Astrocyte (in vitro differentiated cells and primary cell): ENCODE measurements around the gene GPATCH2L. TPM values are rescaled to one million over a fixed set of nuclear protein-coding genes. Genes with fewer than 3 reads are reported as not detected.

ENCODE experiments used
- DNase-seq: peaks from one replicate; pipeline ENCODE4 v3.0.0-alpha.2; 2010; ENCODE audit warnings: low read depth
- FAIRE-seq: peaks from 2 replicates; lab custom pipeline; 2011; peaks lifted over from hg19 to GRCh38; lab: Jason Lieb, UNC
- H2AFZ ChIP-seq: 2 replicates; pipeline ENCODE4 v1.6.0; 2012; ENCODE audit warnings: low read depth, low read length, inconsistent platforms
- H3K27ac ChIP-seq: 2 replicates; pipeline ENCODE4 v1.5.1; 2011; ENCODE audit warnings: low read depth, low read length, inconsistent platforms
- H3K27me3 ChIP-seq: 2 replicates; pipeline ENCODE4 v1.6.0; 2011; ENCODE audit warnings: low read length, inconsistent platforms; ENCODE audit not compliant: insufficient read depth
- H3K36me3 ChIP-seq: 2 replicates; pipeline ENCODE4 v1.5.1; 2011; ENCODE audit warnings: low read length, inconsistent platforms; ENCODE audit not compliant: insufficient read depth
- H3K4me1 ChIP-seq: 2 replicates; pipeline ENCODE4 v1.5.1; 2011; ENCODE audit warnings: low read length, inconsistent platforms; ENCODE audit not compliant: insufficient read depth
- H3K4me2 ChIP-seq: 2 replicates; pipeline ENCODE4 v1.6.0; 2012; ENCODE audit warnings: low read length, inconsistent platforms
- H3K4me3 ChIP-seq: 2 replicates; pipeline ENCODE4 v1.5.1; 2011; ENCODE audit warnings: low read depth, mild to moderate bottlenecking, low read length, inconsistent platforms; ENCODE audit not compliant: insufficient read depth
- H3K79me2 ChIP-seq: 2 replicates; pipeline ENCODE4 v1.6.0; 2012; ENCODE audit warnings: mild to moderate bottlenecking, low read length, inconsistent platforms; ENCODE audit not compliant: insufficient read depth
- H3K9ac ChIP-seq: 2 replicates; pipeline ENCODE4 v1.6.0; 2012; ENCODE audit warnings: mild to moderate bottlenecking, low read length, inconsistent platforms
- H3K9me3 ChIP-seq: 2 replicates; pipeline ENCODE4 v1.5.1; 2012; ENCODE audit warnings: low read depth, mild to moderate bottlenecking, low read length, inconsistent platforms; ENCODE audit not compliant: insufficient read depth
- H4K20me1 ChIP-seq: 2 replicates; pipeline ENCODE4 v1.6.0; 2012; ENCODE audit warnings: low read length, inconsistent platforms; ENCODE audit not compliant: insufficient read depth
- H3K27ac Mint-ChIP-seq: one replicate; pipeline ENCODE4 v1.8.0; 2021; ENCODE audit warnings: mild to moderate bottlenecking, mixed read lengths; ENCODE audit not compliant: unreplicated experiment
- H3K27me3 Mint-ChIP-seq: one replicate; pipeline ENCODE4 v1.8.0; 2021; ENCODE audit warnings: low read depth, mixed read lengths; ENCODE audit not compliant: unreplicated experiment
- H3K36me3 Mint-ChIP-seq: one replicate; pipeline ENCODE4 v1.8.0; 2021; ENCODE audit warnings: low read depth, mixed read lengths; ENCODE audit not compliant: unreplicated experiment
- H3K4me1 Mint-ChIP-seq: one replicate; pipeline ENCODE4 v1.8.0; 2021; ENCODE audit warnings: low read depth, mixed read lengths; ENCODE audit not compliant: unreplicated experiment
- H3K4me3 Mint-ChIP-seq: one replicate; pipeline ENCODE4 v1.8.0; 2021; ENCODE audit warnings: mild to moderate bottlenecking, moderate library complexity, mixed read lengths; ENCODE audit not compliant: unreplicated experiment
- H3K9me3 Mint-ChIP-seq: one replicate; pipeline ENCODE4 v1.8.0; 2021; ENCODE audit warnings: mild to moderate bottlenecking, mixed read lengths; ENCODE audit not compliant: unreplicated experiment
- CTCF ChIP-seq: IDR thresholded peaks from 2 replicates; pipeline ENCODE4 v1.5.1; 2011; ENCODE audit warnings: low read depth, mild to moderate bottlenecking, inconsistent platforms, low read length, moderate library complexity; ENCODE audit not compliant: insufficient read depth
- EZH2 ChIP-seq: IDR thresholded peaks from 2 replicates; pipeline ENCODE4 v1.6.1; 2012; ENCODE audit warnings: mild to moderate bottlenecking, low read length, inconsistent platforms; ENCODE audit not compliant: insufficient read depth
- total RNA-seq: library from RNA; stranded (reverse); gene quantifications from 2 replicates; pipeline ENCODE4 v1.2.1, GENCODE V29; 2021

GPATCH2L gene
- total RNA-seq, 1 donor from 2014 or later: 60.8 TPM

DNA sequence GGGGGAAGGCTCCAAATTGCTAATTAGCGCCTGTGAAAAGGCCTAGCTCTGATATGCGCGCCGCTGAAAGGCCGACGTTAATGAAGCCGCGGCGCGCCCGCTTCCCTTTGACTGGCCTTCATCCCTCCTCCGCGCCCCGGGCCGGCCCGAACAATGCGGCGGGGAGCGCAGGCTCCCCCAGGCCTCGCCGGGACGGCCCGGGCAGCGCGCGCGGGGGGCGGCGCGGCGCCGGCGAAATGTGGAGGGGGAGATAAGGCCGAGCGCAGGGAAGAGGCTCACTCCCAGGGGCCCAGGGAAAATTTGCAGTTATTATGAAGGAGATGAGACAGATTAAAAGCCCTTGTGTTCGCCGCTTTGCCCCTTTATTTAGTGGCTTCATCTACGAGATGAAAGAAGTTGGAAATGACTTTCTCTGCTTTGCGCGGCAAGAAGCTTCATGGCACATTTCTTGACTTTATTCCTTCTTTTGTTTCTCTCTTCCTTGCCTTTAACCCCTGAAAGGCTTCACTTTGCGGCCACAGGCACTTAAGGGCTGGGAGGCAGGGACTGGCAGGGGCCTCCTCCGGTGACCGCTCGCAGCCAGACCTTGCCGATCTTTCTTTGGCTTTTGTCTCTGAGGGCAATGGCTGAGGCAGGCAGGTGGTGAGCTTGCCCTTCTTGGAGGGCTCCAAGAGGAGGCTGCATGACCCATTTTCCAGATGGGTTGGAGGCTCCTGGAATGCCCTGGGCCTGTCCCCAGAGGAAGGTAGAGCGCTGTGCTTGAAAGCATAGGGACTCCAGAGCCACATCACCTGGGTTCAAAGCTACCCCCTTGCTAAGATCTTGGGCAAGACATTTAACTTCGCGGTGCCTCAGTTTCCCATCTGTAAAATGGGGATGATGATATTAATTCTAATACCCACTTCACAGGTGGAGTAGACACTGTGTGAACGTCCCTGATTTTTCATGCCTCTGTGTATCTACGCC lies 12.7 kb upstream of the GPATCH2L start:
- H3K27ac ChIP-seq: no peak overlapping the region
- no peak overlapping the region for H3K4me3 ChIP-seq
- H3K9me3 ChIP-seq: no peaks in the 10 kb centered on the region
- FAIRE-seq (no peak), DNase-seq (no peak)
- no peaks in the 10 kb centered on the region for H3K4me1 ChIP-seq
- no peaks in the 10 kb centered on the region for H3K36me3 Mint-ChIP-seq
- peaks cover 5% of the 10 kb centered on the region for H3K9me3 Mint-ChIP-seq
- peak overlapping the region; percentile 52 for H2AFZ ChIP-seq
- H3K4me3 Mint-ChIP-seq: peak overlapping the region; percentile 75
- H3K36me3 ChIP-seq: no peaks in the 10 kb centered on the region
- peaks cover 55% of the 10 kb centered on the region for H3K27me3 ChIP-seq
- TF ChIP-seq EZH2: peak; percentile 55
- no peak for TF ChIP-seq CTCF
- peak overlapping the region; percentile 78 for H3K4me2 ChIP-seq
- no peaks in the 10 kb centered on the region for H4K20me1 ChIP-seq
- H3K9ac ChIP-seq: no peak overlapping the region
- H3K79me2 ChIP-seq: no peaks in the 10 kb centered on the region
- peaks cover 1% of the 10 kb centered on the region for H3K4me1 Mint-ChIP-seq
- H3K27ac Mint-ChIP-seq: no peak overlapping the region
- peaks cover 65% of the 10 kb centered on the region for H3K27me3 Mint-ChIP-seq

- peaks cover 27% of the 10 kb centered on the region for H3K27me3 ChIP-seq
- TF ChIP-seq EZH2: no peak
- TF ChIP-seq CTCF: no peak
- FAIRE-seq (no peak), DNase-seq (no peak)
- no peaks in the 10 kb centered on the region for H3K4me1 ChIP-seq
- H3K4me3 Mint-ChIP-seq: no peak overlapping the region
- no peak overlapping the region for H2AFZ ChIP-seq
- H4K20me1 ChIP-seq: no peaks in the 10 kb centered on the region
- H3K9me3 Mint-ChIP-seq: peaks cover 5% of the 10 kb centered on the region
- no peaks in the 10 kb centered on the region for H3K4me1 Mint-ChIP-seq
- H3K4me3 ChIP-seq: no peak overlapping the region
- no peak overlapping the region for H3K9ac ChIP-seq
- no peaks in the 10 kb centered on the region for H3K36me3 Mint-ChIP-seq
- no peaks in the 10 kb centered on the region for H3K9me3 ChIP-seq
- H3K27ac ChIP-seq: no peak overlapping the region
- H3K27me3 Mint-ChIP-seq: peaks cover 33% of the 10 kb centered on the region
- no peak overlapping the region for H3K27ac Mint-ChIP-seq
- no peaks in the 10 kb centered on the region for H3K79me2 ChIP-seq
- H3K36me3 ChIP-seq: no peaks in the 10 kb centered on the region
- H3K4me2 ChIP-seq: no peak overlapping the region
These were observed 8.1 kb upstream of the GPATCH2L start for GRCh38 chr14:76143642-76144041.

DNA sequence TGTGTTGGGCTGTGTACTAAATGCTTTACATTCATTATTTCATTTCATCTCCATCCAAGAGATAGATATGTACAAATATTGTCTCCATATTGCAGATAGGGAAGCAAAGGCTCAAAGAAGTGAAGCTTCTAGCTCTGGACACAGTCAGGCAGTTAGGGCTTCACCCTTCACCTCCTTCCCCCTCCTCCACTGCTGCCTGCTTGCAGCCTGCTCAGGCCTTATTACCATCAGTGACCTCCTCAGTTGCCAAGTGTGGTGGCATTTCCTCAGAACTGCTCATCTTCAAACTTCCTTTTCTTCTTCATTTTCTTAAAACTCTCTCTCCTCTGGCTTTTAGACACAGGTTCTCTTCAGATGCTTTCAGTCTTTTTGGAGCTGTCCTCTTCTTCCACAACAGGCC lies 4.7 kb upstream of the GPATCH2L start:
- H3K27me3 ChIP-seq: peaks cover 12% of the 10 kb centered on the region
- FAIRE-seq: no peak
- no peak overlapping the region for H3K4me3 Mint-ChIP-seq

More for the DNA sequence above, 4.7 kb upstream of the GPATCH2L start:
- H3K27me3 Mint-ChIP-seq: peaks cover 13% of the 10 kb centered on the region
- no peaks in the 10 kb centered on the region for H4K20me1 ChIP-seq
- no peaks in the 10 kb centered on the region for H3K36me3 Mint-ChIP-seq
- peaks cover 3% of the 10 kb centered on the region for H3K9me3 Mint-ChIP-seq
- H3K4me3 ChIP-seq: no peak overlapping the region
- H3K36me3 ChIP-seq: no peaks in the 10 kb centered on the region
- no peak overlapping the region for H3K27ac Mint-ChIP-seq
- TF ChIP-seq EZH2 (no peak), CTCF (no peak)
- peaks cover 2% of the 10 kb centered on the region for H3K79me2 ChIP-seq
- no peaks in the 10 kb centered on the region for H3K9me3 ChIP-seq
- H3K9ac ChIP-seq: no peak overlapping the region
- no peak overlapping the region for H2AFZ ChIP-seq
- no peak for DNase-seq
- H3K4me1 Mint-ChIP-seq: no peaks in the 10 kb centered on the region
- H3K4me1 ChIP-seq: no peaks in the 10 kb centered on the region
- no peak overlapping the region for H3K27ac ChIP-seq
- H3K4me2 ChIP-seq: no peak overlapping the region
